Peyer's patch (tissue), 4 donors: ENCODE measurements around the gene CDH4.

Experiments
- POLR2A ChIP-seq, 2 donors: fragments of 450-650 bp; IDR thresholded peaks; one replicate each; pipeline ENCODE4 v1.5.1; 2017; ENCODE audit warnings: antibody characterized with exemption in 2 of 2, mild to moderate bottlenecking in 2 of 2, moderate library complexity in 2 of 2
- TF ChIP-seq, protein P1 (sequence below), 6 experiments: fragments of 450-650 bp in 4 of 6; fragments of 200-600 bp in 2 of 6; sonication (generic) in 1 of 6; IDR thresholded peaks; one replicate each; pipeline ENCODE4 v1.5.1; 2017 to 2019; ENCODE audit warnings: antibody characterized with exemption in 6 of 6, mild to moderate bottlenecking in 3 of 6, moderate library complexity in 1 of 6

DNA sequence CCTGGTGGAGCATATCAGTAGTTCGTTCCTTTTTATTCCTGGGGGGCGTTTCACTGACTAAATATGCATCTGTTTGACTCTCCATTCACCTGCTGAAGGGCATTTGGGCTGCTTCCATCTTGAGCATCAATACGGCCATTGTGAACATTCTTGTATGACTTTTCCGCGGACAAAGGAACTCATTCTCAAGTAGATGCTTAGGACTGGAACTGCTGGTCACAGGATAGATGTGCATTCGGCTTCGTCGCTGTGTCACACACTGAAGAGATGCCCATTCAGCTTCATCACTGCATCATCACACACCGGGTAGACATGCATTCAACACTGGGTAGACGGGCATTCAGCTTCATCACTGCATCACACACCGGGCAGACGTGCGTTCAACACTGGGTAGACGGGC, 718.3 kb downstream of the CDH4 start:
- TF ChIP-seq, protein P1, sequence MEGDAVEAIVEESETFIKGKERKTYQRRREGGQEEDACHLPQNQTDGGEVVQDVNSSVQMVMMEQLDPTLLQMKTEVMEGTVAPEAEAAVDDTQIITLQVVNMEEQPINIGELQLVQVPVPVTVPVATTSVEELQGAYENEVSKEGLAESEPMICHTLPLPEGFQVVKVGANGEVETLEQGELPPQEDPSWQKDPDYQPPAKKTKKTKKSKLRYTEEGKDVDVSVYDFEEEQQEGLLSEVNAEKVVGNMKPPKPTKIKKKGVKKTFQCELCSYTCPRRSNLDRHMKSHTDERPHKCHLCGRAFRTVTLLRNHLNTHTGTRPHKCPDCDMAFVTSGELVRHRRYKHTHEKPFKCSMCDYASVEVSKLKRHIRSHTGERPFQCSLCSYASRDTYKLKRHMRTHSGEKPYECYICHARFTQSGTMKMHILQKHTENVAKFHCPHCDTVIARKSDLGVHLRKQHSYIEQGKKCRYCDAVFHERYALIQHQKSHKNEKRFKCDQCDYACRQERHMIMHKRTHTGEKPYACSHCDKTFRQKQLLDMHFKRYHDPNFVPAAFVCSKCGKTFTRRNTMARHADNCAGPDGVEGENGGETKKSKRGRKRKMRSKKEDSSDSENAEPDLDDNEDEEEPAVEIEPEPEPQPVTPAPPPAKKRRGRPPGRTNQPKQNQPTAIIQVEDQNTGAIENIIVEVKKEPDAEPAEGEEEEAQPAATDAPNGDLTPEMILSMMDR (IDR thresholded peaks at IDR 0.05), result no peak
- TF ChIP-seq POLR2A (IDR thresholded peaks at IDR 0.05), result no peak
